ENCODE results near the gene LARGE1.

- no peak for TF ChIP-seq POLR2AphosphoS5 (IDR thresholded peaks at IDR 0.05; ENCODE audit: low read depth, low read length)
- TF ChIP-seq REST (IDR thresholded peaks at IDR 0.05; ENCODE audit: insufficient read depth in 1 of 2, low read depth in 2 of 2, low read length in 2 of 2), result no peak
- no peak for TF ChIP-seq SIN3A (IDR thresholded peaks at IDR 0.05; ENCODE audit: borderline replicate concordance, insufficient read depth, low read length)
- no peak for TF ChIP-seq TAF1 (IDR thresholded peaks at IDR 0.05; ENCODE audit: borderline replicate concordance, insufficient read depth, low read length)
These were observed 557.6 kb downstream of the LARGE1 start for GRCh38 chr22:33362702-33363101.
